GM18498 (cell line): ENCODE measurements around the gene LOXL4.

Source experiments
- ATAC-seq: cut with Tn5 transposase; IDR thresholded peaks from one replicate; pipeline ENCODE4 v1.9.1; 2021; ENCODE audit warnings: mild to moderate bottlenecking, moderate library complexity; ENCODE audit not compliant: unreplicated experiment

LOXL4 gene

DNA sequence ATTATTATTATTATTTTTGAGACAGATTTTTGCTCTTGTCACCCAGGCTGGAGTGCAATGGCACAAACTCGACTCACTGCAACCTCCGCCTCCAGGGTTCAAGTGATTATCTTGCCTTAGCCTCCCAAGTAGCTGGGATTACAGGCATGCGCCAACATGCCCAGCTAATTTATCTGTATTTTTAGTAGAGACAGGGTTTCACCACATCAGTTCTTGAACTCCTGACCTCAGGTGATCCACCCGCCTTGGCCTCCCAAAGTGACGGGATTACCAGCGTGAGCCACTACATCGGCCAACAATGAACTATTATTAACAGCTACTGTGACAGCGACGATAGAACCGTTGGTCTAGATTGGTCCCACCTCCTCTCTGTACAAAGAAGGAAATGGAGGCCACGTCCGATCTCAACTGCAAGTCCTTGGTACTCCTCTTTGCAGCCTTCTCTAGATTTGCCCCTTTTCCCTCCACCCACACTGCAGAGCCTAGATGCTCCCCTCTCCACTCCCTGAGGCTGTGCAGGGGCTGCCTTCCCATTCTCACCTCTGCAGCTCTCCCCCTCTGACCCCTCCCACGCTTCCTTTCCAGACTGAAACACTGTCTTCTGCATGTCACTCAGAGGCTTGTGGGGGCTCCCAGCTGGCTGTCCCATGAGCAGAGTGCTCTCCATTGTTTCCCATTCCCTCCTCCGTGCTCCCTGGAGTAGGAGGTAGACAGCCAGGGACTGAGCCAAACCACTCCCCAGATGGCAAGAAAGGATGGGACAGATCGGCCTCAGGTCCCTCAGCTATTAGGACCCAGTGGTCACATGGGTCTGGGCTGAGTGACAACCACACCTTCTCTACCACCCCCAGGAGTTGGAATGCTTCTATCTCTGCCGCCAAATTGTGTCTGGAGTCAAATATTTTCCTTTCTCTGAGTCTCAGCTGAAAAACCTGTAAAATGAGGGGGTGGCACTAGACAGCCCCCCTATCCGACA is 2.3 kb downstream of the LOXL4 start:
- ATAC-seq: no peak

GRCh38 chr10:98264378-98265065 is 3.5 kb downstream of the LOXL4 start:
- no peak for ATAC-seq

DNA sequence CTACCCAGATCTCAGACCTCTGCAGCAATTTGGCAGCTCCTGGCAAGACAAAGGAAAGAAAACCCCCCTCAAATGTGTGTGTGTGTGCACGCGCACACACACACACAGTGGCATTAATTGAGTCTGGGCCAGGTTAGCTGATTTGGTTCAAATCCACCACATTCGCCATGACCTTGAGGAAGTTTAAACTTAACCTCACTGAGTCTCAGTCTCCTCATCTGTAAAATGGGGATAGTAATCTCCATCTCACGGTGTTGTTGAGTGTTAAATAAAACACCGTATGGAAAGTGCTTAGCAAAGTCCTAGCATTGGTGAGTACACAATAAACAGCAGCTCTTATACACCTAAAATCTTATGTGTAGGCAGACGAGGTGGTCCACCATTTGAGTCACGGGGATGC is 4.9 kb downstream of the LOXL4 start:
- no peak for ATAC-seq

GRCh38 chr10:98262571-98262970 is 5.4 kb downstream of the LOXL4 start:
- no peak for ATAC-seq

DNA sequence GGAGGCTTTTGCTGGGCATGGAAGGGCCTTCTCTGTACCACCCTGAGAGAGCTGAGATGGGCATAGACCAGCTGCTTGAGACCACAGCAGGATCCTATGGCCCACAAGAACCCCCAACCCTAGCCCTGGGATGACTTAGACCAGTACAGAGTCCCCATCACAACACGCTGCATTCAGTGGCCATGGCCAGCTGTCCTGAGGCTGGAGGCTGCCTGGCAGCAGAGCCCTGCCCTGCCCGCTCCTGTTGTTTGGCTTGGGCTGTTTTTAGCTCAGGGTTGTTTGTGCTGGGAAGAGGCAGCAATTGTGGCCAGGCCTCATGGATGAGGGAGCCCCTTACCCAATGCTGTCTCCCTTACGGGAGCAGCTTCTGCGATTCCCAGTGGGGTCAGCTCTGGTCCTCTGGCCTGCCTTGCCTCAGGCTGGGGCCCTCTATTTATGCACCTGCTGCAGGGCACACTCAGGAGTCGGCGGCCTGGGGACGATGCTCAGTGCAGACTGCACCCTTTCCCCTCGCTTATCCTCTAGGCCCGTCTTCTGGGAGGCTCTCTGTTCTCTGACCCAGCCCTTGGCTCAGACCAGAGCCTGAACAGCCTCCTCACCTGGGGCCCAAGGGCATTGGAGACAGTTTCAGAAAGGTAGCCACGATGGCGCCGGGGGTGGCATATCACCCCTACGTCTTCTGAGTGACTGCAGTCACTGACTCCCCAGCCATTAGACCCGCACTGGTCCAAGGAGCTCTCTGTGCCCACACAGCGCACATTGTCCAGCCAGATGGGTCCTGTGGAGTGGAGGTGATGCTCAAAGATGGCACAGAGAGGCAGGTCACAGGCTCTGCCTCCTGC is 6.3 kb downstream of the LOXL4 start:
- no peak for ATAC-seq

DNA sequence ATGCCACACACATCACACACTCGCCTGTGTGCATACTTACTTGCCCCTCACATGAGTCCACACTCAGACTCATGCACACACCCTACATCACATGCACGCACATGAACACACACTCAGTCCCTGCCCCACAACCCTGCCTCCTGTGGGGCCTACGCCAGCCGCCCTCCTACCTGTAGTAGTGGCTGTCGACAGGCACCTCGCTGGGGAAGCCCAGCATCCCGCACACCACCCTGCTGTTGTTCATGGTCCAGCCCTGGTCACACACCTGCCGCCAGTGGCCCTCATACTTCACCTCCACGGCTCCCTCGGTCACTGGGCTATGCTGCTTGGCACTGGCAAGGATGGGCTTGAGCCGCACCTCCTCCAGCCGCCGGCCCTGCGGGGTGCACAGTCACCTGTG is 7.2 kb downstream of the LOXL4 start:
- no peak for ATAC-seq

GRCh38 chr10:98260350-98260749 is 7.6 kb downstream of the LOXL4 start:
- ATAC-seq: no peak

GRCh38 chr10:98259606-98260315 is 8.2 kb downstream of the LOXL4 start:
- no peak for ATAC-seq

GRCh38 chr10:98258683-98259454 is 9.1 kb downstream of the LOXL4 start:
- no peak for ATAC-seq

- ATAC-seq: no peak
These were observed 10.0 kb downstream of the LOXL4 start for GRCh38 chr10:98257961-98258360.

DNA sequence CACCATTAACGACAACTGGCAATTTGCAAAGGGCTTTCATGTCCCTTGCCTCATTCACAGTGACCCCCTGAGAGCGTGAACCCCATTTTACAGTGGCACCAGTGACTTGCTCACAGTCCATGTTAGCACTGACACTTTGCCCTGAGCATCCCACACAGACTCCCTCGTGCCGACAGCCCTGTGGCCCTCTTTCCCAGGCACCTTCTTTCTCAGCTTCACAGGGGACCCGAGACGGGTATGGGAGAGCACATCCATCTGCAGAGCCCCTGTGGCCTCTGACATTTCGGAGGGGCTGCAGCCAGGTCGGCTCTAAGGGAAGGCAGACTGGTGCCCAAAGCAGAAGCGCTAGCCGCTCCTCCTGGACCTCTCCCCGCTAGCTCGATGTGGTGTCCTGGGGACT is 10.8 kb downstream of the LOXL4 start:
- no peak for ATAC-seq

GRCh38 chr10:98256692-98257091 is 11.3 kb downstream of the LOXL4 start:
- ATAC-seq: no peak

DNA sequence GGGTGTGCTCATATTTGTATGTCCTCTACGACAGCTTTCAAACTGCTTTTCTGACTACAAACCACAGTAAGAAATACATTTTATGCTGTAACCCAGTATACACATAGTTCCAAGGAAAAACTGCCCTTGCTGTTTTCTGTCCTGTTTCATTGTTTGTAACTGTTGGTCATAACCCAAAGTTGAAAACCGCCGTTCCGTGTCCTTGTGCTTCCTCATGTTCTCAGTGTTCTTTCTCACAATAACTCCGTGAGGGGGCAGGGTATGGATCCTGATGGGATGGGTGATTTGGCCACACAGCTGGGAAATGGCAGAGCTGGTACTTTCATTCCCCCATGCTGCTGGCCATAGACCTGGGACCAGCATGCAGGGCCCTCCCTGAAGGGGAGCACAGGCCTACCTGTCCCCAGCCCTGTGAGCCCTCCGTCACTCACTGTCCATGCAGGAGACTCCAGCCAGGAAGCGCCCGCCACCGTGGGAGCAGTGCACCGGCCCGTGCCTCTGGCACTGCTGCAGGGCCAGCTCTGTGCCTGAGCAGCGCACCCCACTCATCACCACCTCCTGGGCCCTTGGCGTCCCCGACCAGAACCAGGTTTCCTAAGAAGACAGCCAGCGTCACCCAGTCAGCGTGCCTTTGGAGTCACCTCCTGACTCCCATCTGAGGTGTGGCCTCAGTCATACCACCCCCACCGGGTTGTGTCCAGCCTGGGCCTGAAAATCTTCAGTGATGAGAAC is 12.7 kb downstream of the LOXL4 start:
- ATAC-seq: no peak

GRCh38 chr10:98254234-98254974 is 13.6 kb downstream of the LOXL4 start:
- no peak for ATAC-seq

DNA sequence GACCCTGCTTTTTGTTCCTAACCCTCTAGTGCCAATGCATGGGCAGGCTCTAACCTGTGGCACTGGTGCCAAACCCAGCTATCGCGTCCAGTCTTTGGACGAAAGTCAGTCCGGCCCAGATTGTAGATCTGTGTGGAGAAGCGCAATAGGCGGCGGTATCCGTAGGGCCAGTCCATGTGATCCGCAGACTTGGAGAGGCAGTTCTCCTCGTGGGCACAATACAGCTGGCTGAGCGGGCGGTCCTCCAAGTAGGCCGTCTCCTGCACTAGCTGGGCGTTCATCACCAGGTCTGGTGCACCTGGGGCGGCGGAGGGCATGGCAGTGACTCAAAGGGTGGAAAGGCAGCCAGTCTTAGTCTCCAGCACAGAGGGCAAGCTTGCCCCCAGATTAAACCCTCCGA is 14.5 kb downstream of the LOXL4 start:
- no peak for ATAC-seq

- ATAC-seq: no peak
These were observed 15.5 kb downstream of the LOXL4 start for GRCh38 chr10:98252464-98252863.

DNA sequence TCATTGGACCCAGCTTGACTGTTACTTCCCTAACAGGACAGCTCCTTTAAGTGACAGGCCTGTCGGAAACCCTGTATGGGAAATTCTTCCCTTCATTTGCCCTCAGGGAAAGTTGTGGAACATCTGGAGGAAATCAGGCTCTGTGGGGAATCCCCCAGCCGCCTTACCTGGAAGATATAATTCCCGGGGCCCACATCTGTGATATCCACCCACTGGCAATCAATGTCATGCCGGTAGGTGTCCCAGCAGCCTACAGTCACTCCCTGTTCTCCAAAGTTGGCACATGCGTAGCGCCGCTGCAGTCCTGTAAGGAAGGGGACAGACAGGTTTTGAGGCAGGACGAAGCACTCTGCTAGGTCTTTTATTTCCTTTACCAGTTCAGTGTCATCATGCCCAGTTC is 16.6 kb downstream of the LOXL4 start:
- no peak for ATAC-seq

DNA sequence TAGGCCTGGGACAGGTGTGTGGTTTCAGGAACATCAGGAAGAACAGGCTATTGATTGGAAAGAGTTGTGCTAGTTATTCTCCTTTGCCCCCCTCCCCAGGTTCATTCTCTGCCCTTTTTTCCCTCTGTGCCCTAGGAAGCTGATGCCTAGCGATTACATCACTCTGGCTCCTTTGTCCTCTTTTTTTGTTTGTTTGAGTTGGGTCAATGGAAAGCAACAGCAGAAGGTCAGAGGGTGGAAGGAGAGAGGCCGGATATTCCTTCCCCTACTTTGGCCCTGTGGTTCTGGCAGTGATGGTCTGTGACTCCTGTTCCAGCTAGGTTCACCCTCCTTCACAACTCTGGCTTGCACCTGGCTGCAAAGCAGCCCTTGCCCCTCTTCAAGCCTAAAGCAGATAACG is 18.9 kb downstream of the LOXL4 start:
- ATAC-seq: no peak

GRCh38 chr10:98248018-98248417 is 20.0 kb downstream of the LOXL4 start:
- no peak for ATAC-seq
